Neural crest cell (in vitro differentiated cells): Measurements from ENCODE around the gene GZMM. TPM values are rescaled to one million over a fixed set of nuclear protein-coding genes. Genes with fewer than 3 reads are reported as not detected.

Source experiments
- DNase-seq: peaks from one replicate; pipeline ENCODE4 v3.0.0; 2021; ENCODE audit warnings: low read depth, mixed read lengths, low spot score
- H3K27ac Mint-ChIP-seq: one replicate; pipeline ENCODE4 v1.8.0; 2021; ENCODE audit warnings: mild to moderate bottlenecking, mixed read lengths; ENCODE audit not compliant: unreplicated experiment
- H3K27me3 Mint-ChIP-seq: 2 replicates; pipeline ENCODE4 v1.8.0; 2021; ENCODE audit warnings: low read depth, mild to moderate bottlenecking, mixed read lengths
- H3K36me3 Mint-ChIP-seq: 2 replicates; pipeline ENCODE4 v1.8.0; 2021; ENCODE audit warnings: low read depth, mild to moderate bottlenecking, mixed read lengths
- H3K4me1 Mint-ChIP-seq: 2 replicates; pipeline ENCODE4 v1.8.0; 2021; ENCODE audit warnings: mixed read lengths
- H3K4me3 Mint-ChIP-seq: one replicate; pipeline ENCODE4 v1.8.0; 2021; ENCODE audit warnings: mild to moderate bottlenecking, mixed read lengths
- H3K9me3 Mint-ChIP-seq: 2 replicates; pipeline ENCODE4 v1.8.0; 2021; ENCODE audit warnings: mixed read lengths
- total RNA-seq: library from RNA; stranded (reverse); gene quantifications from 2 replicates; pipeline ENCODE4 v1.2.1, GENCODE V29; 2021
- TF ChIP-seq, protein P1 (sequence below): fragments of 200-600 bp; sonication (generic); conservative IDR thresholded peaks from 2 replicates; pipeline ENCODE4 v1.5.0; 2021; ENCODE audit warnings: antibody characterized with exemption, mild to moderate bottlenecking

Gene GZMM
- total RNA-seq, 1 donor from 2014 or later, result not detected

GRCh38 chr19:595326-596262 is 51.7 kb downstream of the GZMM start:
- Mint-ChIP-seq H3K9me3 (no peaks in the 10 kb centered on the region), H3K36me3 (no peaks in the 10 kb centered on the region), H3K27me3 (peaks cover 34% of the 10 kb centered on the region), H3K4me1 (no peaks in the 10 kb centered on the region), H3K4me3 (no peak overlapping the region), H3K27ac (no peak overlapping the region)
- TF ChIP-seq, protein P1, sequence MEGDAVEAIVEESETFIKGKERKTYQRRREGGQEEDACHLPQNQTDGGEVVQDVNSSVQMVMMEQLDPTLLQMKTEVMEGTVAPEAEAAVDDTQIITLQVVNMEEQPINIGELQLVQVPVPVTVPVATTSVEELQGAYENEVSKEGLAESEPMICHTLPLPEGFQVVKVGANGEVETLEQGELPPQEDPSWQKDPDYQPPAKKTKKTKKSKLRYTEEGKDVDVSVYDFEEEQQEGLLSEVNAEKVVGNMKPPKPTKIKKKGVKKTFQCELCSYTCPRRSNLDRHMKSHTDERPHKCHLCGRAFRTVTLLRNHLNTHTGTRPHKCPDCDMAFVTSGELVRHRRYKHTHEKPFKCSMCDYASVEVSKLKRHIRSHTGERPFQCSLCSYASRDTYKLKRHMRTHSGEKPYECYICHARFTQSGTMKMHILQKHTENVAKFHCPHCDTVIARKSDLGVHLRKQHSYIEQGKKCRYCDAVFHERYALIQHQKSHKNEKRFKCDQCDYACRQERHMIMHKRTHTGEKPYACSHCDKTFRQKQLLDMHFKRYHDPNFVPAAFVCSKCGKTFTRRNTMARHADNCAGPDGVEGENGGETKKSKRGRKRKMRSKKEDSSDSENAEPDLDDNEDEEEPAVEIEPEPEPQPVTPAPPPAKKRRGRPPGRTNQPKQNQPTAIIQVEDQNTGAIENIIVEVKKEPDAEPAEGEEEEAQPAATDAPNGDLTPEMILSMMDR, result no peak
- no peak for DNase-seq

- TF ChIP-seq, protein P1, result no peak
- Mint-ChIP-seq H3K36me3 (no peaks in the 10 kb centered on the region), H3K27me3 (peaks cover 31% of the 10 kb centered on the region), H3K4me3 (no peak overlapping the region), H3K27ac (no peak overlapping the region), H3K4me1 (no peaks in the 10 kb centered on the region), H3K9me3 (no peaks in the 10 kb centered on the region)
- no peak for DNase-seq
Measured at GRCh38 chr19:596263-596655, 52.4 kb downstream of the GZMM start.

- TF ChIP-seq, protein P1, result no peak
- Mint-ChIP-seq H3K36me3 (no peaks in the 10 kb centered on the region), H3K27ac (no peak overlapping the region), H3K4me3 (no peak overlapping the region), H3K4me1 (no peaks in the 10 kb centered on the region), H3K27me3 (peaks cover 18% of the 10 kb centered on the region), H3K9me3 (no peaks in the 10 kb centered on the region)
- DNase-seq, result no peak
Measured at GRCh38 chr19:597406-598315, 53.8 kb downstream of the GZMM start.

Other genes starting within 250 kb of the GZMM start
- gene MIER2, start 199.3 kb upstream of the GZMM start, total RNA-seq, result 43.8 and 45.8 TPM in 2 replicates
- gene C2CD4C, start 134.9 kb upstream of the GZMM start, total RNA-seq, result 5.6 and 6.7 TPM in 2 replicates
- 39.0 and 45.2 TPM in 2 replicates for gene SHC2, start 83.0 kb upstream of the GZMM start, total RNA-seq
- gene MADCAM1, start 47.6 kb upstream of the GZMM start, total RNA-seq, result 0.75 and 1.1 TPM in 2 replicates
- 22.3 TPM in 2 replicates for gene TPGS1, start 36.6 kb upstream of the GZMM start, total RNA-seq
- 106 and 111 TPM in 2 replicates for gene CDC34, start 12.3 kb upstream of the GZMM start, total RNA-seq
- gene BSG, start 28.5 kb downstream of the GZMM start, total RNA-seq, result 564 and 613 TPM in 2 replicates
- 0.71 and 0.84 TPM in 2 replicates for gene HCN2, start 45.8 kb downstream of the GZMM start, total RNA-seq
- 69.7 and 71.1 TPM in 2 replicates for gene POLRMT, start 89.5 kb downstream of the GZMM start, total RNA-seq
- gene FGF22, start 95.8 kb downstream of the GZMM start, total RNA-seq, result 0.51 and 0.84 TPM in 2 replicates
- gene RNF126, start 119.2 kb downstream of the GZMM start, total RNA-seq, result 50.6 and 55.9 TPM in 2 replicates
- 7.7 and 8.9 TPM in 2 replicates for gene FSTL3, start 132.3 kb downstream of the GZMM start, total RNA-seq
- gene PRSS57, start 151.4 kb downstream of the GZMM start, total RNA-seq, result not detected in 2 replicates
- gene PALM, start 164.9 kb downstream of the GZMM start, total RNA-seq, result 45.1 and 52.1 TPM in 2 replicates
- 0.14 TPM in 1 of 2 replicates, not detected in the other for gene MISP, start 207.1 kb downstream of the GZMM start, total RNA-seq